ENCODE results near the gene PLGRKT. TPM values are rescaled to one million over a fixed set of nuclear protein-coding genes. Genes with fewer than 3 reads are reported as not detected.
"Not testable (repeated sequence)": the region's sequence is repeated elsewhere in the genome, so short reads cannot be mapped to it uniquely, and the experiment has no call there.

The PLGRKT gene
- total and polyA plus RNA-seq, 8 donors: 18.9 to 28.2 (median 22.2) TPM

- H3K4me1 ChIP-seq: no peaks in the 10 kb centered on the region
Observed at GRCh38 chr9:5321058-5321457, 116.7 kb downstream of the PLGRKT start.

GRCh38 chr9:5316406-5316805 lies 121.3 kb downstream of the PLGRKT start:
- DNase-seq; H3K27ac ChIP-seq; intact Hi-C loops (cut with DNase I); H3K4me3 ChIP-seq; ATAC-seq; H3K4me1 ChIP-seq; H3K36me3 ChIP-seq; H3K27me3 ChIP-seq: not testable (repeated sequence)
- peaks cover 0 to 25% of the 10 kb centered on the region in 2 donors for H3K9me3 ChIP-seq

More at GRCh38 chr9:5321058-5321457, 116.7 kb downstream of the PLGRKT start:
- Histone ChIP-seq H3K36me3 (no peaks in the 10 kb centered on the region), H3K27ac (no peak overlapping the region), H3K9me3 (peaks cover 0 to 6% of the 10 kb centered on the region in 2 donors), H3K4me3 (no peak overlapping the region), H3K27me3 (no peaks in the 10 kb centered on the region)
- ATAC-seq: no peak
- no peak for TF ChIP-seq CTCF (IDR thresholded peaks at IDR 0.05)
- no peak for DNase-seq
- intact Hi-C loops (cut with DNase I): no loop called here

- peaks cover 0 to 25% of the 10 kb centered on the region in 2 donors for H3K9me3 ChIP-seq
- no peaks in the 10 kb centered on the region for H3K27me3 ChIP-seq
- DNase-seq (no peak), ATAC-seq (no peak)
- intact Hi-C loops (cut with DNase I): no loop called here
- no peaks in the 10 kb centered on the region for H3K4me1 ChIP-seq
- TF ChIP-seq CTCF (IDR thresholded peaks at IDR 0.05): no peak
- H3K36me3 ChIP-seq: no peaks in the 10 kb centered on the region
- H3K4me3 ChIP-seq: no peak overlapping the region
- H3K27ac ChIP-seq: no peak overlapping the region
Observed at GRCh38 chr9:5315187-5315923, 122.4 kb downstream of the PLGRKT start.

GRCh38 chr9:5310851-5311250 lies 126.9 kb downstream of the PLGRKT start:
- no peaks in the 10 kb centered on the region for H3K4me1 ChIP-seq
- no peak for DNase-seq
- peaks cover 0 to 17% of the 10 kb centered on the region in 2 donors for H3K9me3 ChIP-seq
- no peak overlapping the region for H3K27ac ChIP-seq
- H3K4me3 ChIP-seq: no peak overlapping the region
- peak; percentile 70 for ATAC-seq
- H3K27me3 ChIP-seq: no peaks in the 10 kb centered on the region
- intact Hi-C loops (cut with DNase I): no loop called here
- H3K36me3 ChIP-seq: no peaks in the 10 kb centered on the region
- TF ChIP-seq CTCF (IDR thresholded peaks at IDR 0.05): no peak

Other genes with a start within 250 kb of the PLGRKT start
- not detected for gene INSL4, start 206.5 kb downstream of the PLGRKT start, total RNA-seq
- not detected for gene INSL4, start 206.5 kb downstream of the PLGRKT start, polyA plus RNA-seq (ENCODE audit: insufficient read length in 6 of 6)
- gene RLN2, start 133.2 kb downstream of the PLGRKT start, total RNA-seq: 1 to 10 TPM in 1 of 2 donors, under 1 TPM in 1; 0.55 to 2.3 TPM
- gene RLN2, start 133.2 kb downstream of the PLGRKT start, polyA plus RNA-seq (ENCODE audit: insufficient read length in 6 of 6): 1 to 10 TPM; 1.9 to 3.5 (median 2.1) TPM
- gene RLN1, start 98.0 kb downstream of the PLGRKT start, total RNA-seq: under 1 TPM; 0.42 to 0.79 TPM
- gene RLN1, start 98.0 kb downstream of the PLGRKT start, polyA plus RNA-seq (ENCODE audit: insufficient read length in 6 of 6): 1 to 10 TPM in 1 of 6 donors, under 1 TPM in 5; 0.53 to 1.7 (median 0.64) TPM
- 10 to 100 TPM in 1 of 2 donors, 1 to 10 TPM in 1; 9.4 to 21.1 TPM for gene CD274, start 12.6 kb upstream of the PLGRKT start, total RNA-seq
- 1 to 10 TPM in 4 of 6 donors, under 1 TPM in 2; 0.24 to 1.3 (median 1.0) TPM for gene CD274, start 12.6 kb upstream of the PLGRKT start, polyA plus RNA-seq (ENCODE audit: insufficient read length in 6 of 6)
- gene PDCD1LG2, start 72.6 kb upstream of the PLGRKT start, total RNA-seq: 1 to 10 TPM; 1.7 to 4.2 TPM
- under 1 TPM; 0.10 to 0.45 (median 0.18) TPM for gene PDCD1LG2, start 72.6 kb upstream of the PLGRKT start, polyA plus RNA-seq (ENCODE audit: insufficient read length in 6 of 6)
- 10 to 100 TPM; 21.5 to 25.9 TPM for gene RIC1, start 191.2 kb upstream of the PLGRKT start, total RNA-seq
- gene RIC1, start 191.2 kb upstream of the PLGRKT start, polyA plus RNA-seq (ENCODE audit: insufficient read length in 6 of 6): 10 to 100 TPM; 29.1 to 32.9 (median 32.0) TPM